Keratinocyte (primary cell): ENCODE results near the gene SDC3.

Experiments
- EZH2 ChIP-seq: IDR thresholded peaks from one replicate; pipeline ENCODE4 v1.6.1; 2012; ENCODE audit warnings: inconsistent platforms, mild to moderate bottlenecking, low read length, moderate library complexity
- TF ChIP-seq, protein P1 (sequence below), 3 experiments: IDR thresholded peaks in 1 of 3; conservative IDR thresholded peaks in 1 of 3; optimal IDR thresholded peaks in 1 of 3; 2 replicates in 2 of 3; 3 replicates in 1 of 3; pipeline versions ENCODE3 to v1.5.1; 2011; ENCODE audit warnings: low read length in 3 of 3, mild to moderate bottlenecking in 3 of 3, moderate library complexity in 2 of 3, control low read depth in 1 of 3, inconsistent platforms in 1 of 3; ENCODE audit not compliant: insufficient read depth in 2 of 3; ENCODE audit errors: extremely low read depth in 1 of 3

DNA sequence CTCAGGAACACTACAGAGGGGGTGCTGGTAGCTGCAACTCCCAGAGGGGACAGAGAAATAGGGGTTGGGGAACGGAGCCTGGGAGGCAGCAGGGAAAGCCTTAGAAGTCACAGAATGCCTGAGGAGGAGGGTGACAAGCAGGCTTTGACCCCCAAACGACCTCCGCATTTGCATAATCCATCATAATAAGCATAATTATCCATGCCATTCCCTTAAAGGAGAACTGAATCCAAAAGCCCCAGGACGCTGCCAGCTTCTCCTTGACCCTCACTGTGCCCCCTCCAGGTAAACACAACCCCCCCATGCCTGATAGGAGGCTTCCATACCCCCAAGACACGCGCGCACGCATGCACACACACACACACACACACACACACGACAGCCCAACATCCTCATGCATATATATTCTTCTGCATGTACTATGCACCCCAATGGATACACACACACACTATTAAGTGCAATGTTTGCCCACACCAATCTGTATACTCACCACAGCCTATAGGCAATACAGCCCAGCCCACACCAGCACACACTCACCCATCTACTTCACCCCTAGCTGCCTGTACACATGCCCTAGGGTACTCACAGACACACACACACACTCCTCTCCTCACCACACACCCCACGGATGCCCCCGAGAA lies 27.8 kb downstream of the SDC3 start:
- TF ChIP-seq EZH2 = no peak
- TF ChIP-seq, protein P1, sequence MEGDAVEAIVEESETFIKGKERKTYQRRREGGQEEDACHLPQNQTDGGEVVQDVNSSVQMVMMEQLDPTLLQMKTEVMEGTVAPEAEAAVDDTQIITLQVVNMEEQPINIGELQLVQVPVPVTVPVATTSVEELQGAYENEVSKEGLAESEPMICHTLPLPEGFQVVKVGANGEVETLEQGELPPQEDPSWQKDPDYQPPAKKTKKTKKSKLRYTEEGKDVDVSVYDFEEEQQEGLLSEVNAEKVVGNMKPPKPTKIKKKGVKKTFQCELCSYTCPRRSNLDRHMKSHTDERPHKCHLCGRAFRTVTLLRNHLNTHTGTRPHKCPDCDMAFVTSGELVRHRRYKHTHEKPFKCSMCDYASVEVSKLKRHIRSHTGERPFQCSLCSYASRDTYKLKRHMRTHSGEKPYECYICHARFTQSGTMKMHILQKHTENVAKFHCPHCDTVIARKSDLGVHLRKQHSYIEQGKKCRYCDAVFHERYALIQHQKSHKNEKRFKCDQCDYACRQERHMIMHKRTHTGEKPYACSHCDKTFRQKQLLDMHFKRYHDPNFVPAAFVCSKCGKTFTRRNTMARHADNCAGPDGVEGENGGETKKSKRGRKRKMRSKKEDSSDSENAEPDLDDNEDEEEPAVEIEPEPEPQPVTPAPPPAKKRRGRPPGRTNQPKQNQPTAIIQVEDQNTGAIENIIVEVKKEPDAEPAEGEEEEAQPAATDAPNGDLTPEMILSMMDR (optimal IDR thresholded peaks at IDR 0.05 in 1 of 3, IDR thresholded peaks at IDR 0.05 in 1 of 3, conservative IDR thresholded peaks at IDR 0.05 in 1 of 3; ENCODE audit: extremely low read depth in 1 of 3, insufficient read depth in 2 of 3, low read length in 3 of 3) = no peak
